ENCODE data around the gene HDAC5.

GRCh38 chr17:44038604-44039011, 84.8 kb downstream of the HDAC5 start:
- TF ChIP-seq CTCF (conservative IDR thresholded peaks at IDR 0.05; ENCODE audit: low read length) (no peak), EZH2phosphoT487 (IDR thresholded peaks at IDR 0.05; ENCODE audit: borderline replicate concordance, low read depth, low read length) (no peak)

Data from OCI-LY7 (cell line).